ENCODE data around the gene CXorf38. TPM values are rescaled to one million over a fixed set of nuclear protein-coding genes. Genes with fewer than 3 reads are reported as not detected.

The CXorf38 gene
- total RNA-seq, 5 donors from 2014 or later (not counting 1 experiment from before 2014, with no cell fraction given) = 15.2 to 31.0 (median 25.9) TPM

- no CpG with 5 or more reads among the region's 2 CpGs for WGBS (ENCODE audit: insufficient coverage)
Observed at GRCh38 chrX:40653535-40653934, 6.2 kb upstream of the CXorf38 start.

DNA sequence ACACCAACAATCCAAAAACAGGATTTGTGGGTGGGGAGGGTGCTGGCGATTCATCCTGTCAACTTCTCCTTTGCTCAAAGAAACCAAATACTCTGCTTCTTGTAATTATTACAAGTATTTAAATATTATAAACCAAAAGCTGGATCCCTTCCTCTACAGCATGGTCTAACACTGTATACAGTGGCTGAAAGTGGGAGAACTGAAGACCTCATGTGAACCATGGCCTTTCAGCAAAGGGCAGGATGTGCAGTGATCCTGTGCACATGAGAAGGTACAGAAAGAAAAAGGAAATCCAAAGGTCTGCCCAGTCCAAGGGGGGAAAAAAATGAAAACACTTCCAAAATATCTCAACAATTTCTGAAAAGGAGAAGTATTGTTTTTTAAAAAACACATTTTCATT, 5.3 kb upstream of the CXorf38 start:
- no peaks in the 10 kb centered on the region for H3K27me3 ChIP-seq (replicated peaks in 1 of 2; ENCODE audit: control insufficient read depth in 2 of 2, extremely low read depth in 1 of 2, insufficient read depth in 2 of 2, low read length in 1 of 2)
- WGBS (ENCODE audit: insufficient coverage) = no CpG with 5 or more reads among the region's 1 CpG
- DNase-seq (no peak), ATAC-seq (replicated peaks in 1 of 4) (no peak)
- peak overlapping the region in 1 of 2 donors; percentile 71 for H3K27ac Mint-ChIP-seq
- H3K27me3 Mint-ChIP-seq = no peaks in the 10 kb centered on the region
- no peaks in the 10 kb centered on the region for H3K9me3 ChIP-seq
- H3K9me3 Mint-ChIP-seq = no peaks in the 10 kb centered on the region
- peaks cover 0 to 4% of the 10 kb centered on the region in 2 experiments for H3K4me1 ChIP-seq (ENCODE audit: control insufficient read depth in 1 of 2, extremely low read depth in 1 of 2, insufficient read depth in 2 of 2, low read length in 2 of 2)
- no peak overlapping the region for H3K4me3 Mint-ChIP-seq
- H3K27ac ChIP-seq (ENCODE audit: low read length) = no peak overlapping the region
- POLR2A ChIA-PET = no interaction called here
- no peak overlapping the region for H3K4me3 ChIP-seq (ENCODE audit: control insufficient read depth in 1 of 2, extremely low read depth in 1 of 2, low read length in 1 of 2)
- H3K4me1 Mint-ChIP-seq = peaks cover 8 to 11% (median 8%) of the 10 kb centered on the region in 3 donors
- CTCF ChIA-PET = interaction anchor here (1.4 to 3.1 kb wide), 5 partner anchors 43 to 463 kb away, joined by 5 to 17 read pairs (median 14); partner anchors contain the start of gene MED14 (in 1 of the 2)
- H3K36me3 ChIP-seq (ENCODE audit: control insufficient read depth in 2 of 2, extremely low read depth in 1 of 2, insufficient read depth in 1 of 2, low read length in 1 of 2) = peaks cover 6 to 31% of the 10 kb centered on the region in 2 donors
- H3K36me3 Mint-ChIP-seq = peaks cover 13% of the 10 kb centered on the region

More at GRCh38 chrX:40653535-40653934, 6.2 kb upstream of the CXorf38 start:
- Histone ChIP-seq H3K4me1 (ENCODE audit: control insufficient read depth in 1 of 2, extremely low read depth in 1 of 2, insufficient read depth in 2 of 2, low read length in 2 of 2) (no peaks in the 10 kb centered on the region), H3K27me3 (replicated peaks in 1 of 2; ENCODE audit: control insufficient read depth in 2 of 2, extremely low read depth in 1 of 2, insufficient read depth in 2 of 2, low read length in 1 of 2) (no peaks in the 10 kb centered on the region), H3K36me3 (ENCODE audit: control insufficient read depth in 2 of 2, extremely low read depth in 1 of 2, insufficient read depth in 1 of 2, low read length in 1 of 2) (peaks cover 6 to 31% of the 10 kb centered on the region in 2 donors), H3K9me3 (no peaks in the 10 kb centered on the region), H3K4me3 (ENCODE audit: control insufficient read depth in 1 of 2, extremely low read depth in 1 of 2, low read length in 1 of 2) (no peak overlapping the region), H3K27ac (ENCODE audit: low read length) (no peak overlapping the region)
- H3K36me3 Mint-ChIP-seq = peaks cover 13% of the 10 kb centered on the region
- no peaks in the 10 kb centered on the region for H3K27me3 Mint-ChIP-seq
- no peak overlapping the region for H3K27ac Mint-ChIP-seq
- ATAC-seq (replicated peaks in 1 of 4) = no peak
- H3K9me3 Mint-ChIP-seq = no peaks in the 10 kb centered on the region
- DNase-seq = no peak
- POLR2A ChIA-PET = interaction anchor here in 1 of 2 donors (0.6 kb wide), 1 partner anchor 879 kb away, joined by 3 read pairs; no protein-coding TSS in a partner anchor
- peaks cover 2 to 6% (median 4%) of the 10 kb centered on the region in 3 donors for H3K4me1 Mint-ChIP-seq
- H3K4me3 Mint-ChIP-seq = no peak overlapping the region
- CTCF ChIA-PET = interaction anchor here (0.5 to 3.1 kb wide), 9 partner anchors 82 to 462 kb away, joined by 3 to 17 read pairs (median 4); partner anchors contain the start of gene MED14 (in 1 of the 2)

DNA sequence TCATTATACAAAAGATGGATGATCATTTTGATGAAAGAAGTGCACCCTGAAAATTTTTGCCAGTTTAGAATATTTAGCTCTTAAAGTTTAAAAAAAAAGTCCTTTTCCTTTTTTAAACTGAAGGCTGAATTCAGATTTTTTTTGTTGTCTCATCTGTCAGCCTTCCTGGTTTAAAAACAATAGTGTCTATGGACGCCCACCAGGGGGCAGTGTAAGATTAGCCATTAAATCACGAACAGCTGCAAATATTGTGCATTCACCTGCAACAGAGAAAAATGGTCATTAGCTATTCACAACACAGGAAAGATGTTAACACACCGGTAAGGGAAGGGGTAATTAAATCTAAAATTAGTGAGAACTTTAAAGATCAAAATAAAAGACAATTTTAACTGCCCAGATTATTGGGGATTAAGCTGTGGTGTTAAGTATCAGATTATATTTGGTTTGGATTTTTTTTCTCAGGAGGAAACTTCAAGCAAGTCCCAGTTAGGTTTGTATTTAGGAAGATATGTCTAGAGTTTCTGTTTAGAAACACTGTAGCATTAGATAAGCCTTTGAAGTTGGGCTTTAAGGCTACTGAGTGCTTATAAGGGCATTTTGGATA, 4.4 kb upstream of the CXorf38 start:
- H3K36me3 ChIP-seq (ENCODE audit: control insufficient read depth in 2 of 2, extremely low read depth in 1 of 2, insufficient read depth in 1 of 2, low read length in 1 of 2) = peaks cover 6 to 26% of the 10 kb centered on the region in 2 donors
- no peaks in the 10 kb centered on the region for H3K9me3 Mint-ChIP-seq
- POLR2A ChIA-PET = interaction anchor here (0.6 to 1.0 kb wide), 4 partner anchors 11 to 529 kb away, joined by 3 to 7 read pairs (median 6); no protein-coding TSS in a partner anchor
- no CpG with 5 or more reads among the region's 3 CpGs for WGBS (ENCODE audit: insufficient coverage)
- H3K27me3 Mint-ChIP-seq = no peaks in the 10 kb centered on the region
- H3K27ac Mint-ChIP-seq = peak overlapping the region in 1 of 2 donors; percentile 3
- H3K4me1 Mint-ChIP-seq = peaks cover 9 to 17% (median 12%) of the 10 kb centered on the region in 3 donors
- H3K36me3 Mint-ChIP-seq = peaks cover 10% of the 10 kb centered on the region
- ATAC-seq (replicated peaks in 1 of 4) (no peak), DNase-seq (peak; percentile 38 to 84 (median 64))
- H3K27me3 ChIP-seq (replicated peaks in 1 of 2; ENCODE audit: control insufficient read depth in 2 of 2, extremely low read depth in 1 of 2, insufficient read depth in 2 of 2, low read length in 1 of 2) = no peaks in the 10 kb centered on the region
- peaks cover 0 to 5% of the 10 kb centered on the region in 2 experiments for H3K4me1 ChIP-seq (ENCODE audit: control insufficient read depth in 1 of 2, extremely low read depth in 1 of 2, insufficient read depth in 2 of 2, low read length in 2 of 2)
- H3K4me3 ChIP-seq (ENCODE audit: control insufficient read depth in 1 of 2, extremely low read depth in 1 of 2, low read length in 1 of 2) = no peak overlapping the region
- no peak overlapping the region for H3K27ac ChIP-seq (ENCODE audit: low read length)
- no peak overlapping the region for H3K4me3 Mint-ChIP-seq
- no peaks in the 10 kb centered on the region for H3K9me3 ChIP-seq
- CTCF ChIA-PET = interaction anchor here (0.6 to 3.1 kb wide), 31 partner anchors 10 to 1108 kb away, joined by 3 to 38 read pairs (median 4); partner anchors contain the start of gene MED14 (in 1 of the 2)

GRCh38 chrX:40646489-40647306, 663 bp downstream of the CXorf38 start:
- peaks cover 41 to 57% (median 52%) of the 10 kb centered on the region in 3 donors for H3K4me1 Mint-ChIP-seq
- peak overlapping the region; percentile 71 to 88 for H3K4me3 ChIP-seq (ENCODE audit: control insufficient read depth in 1 of 2, extremely low read depth in 1 of 2, low read length in 1 of 2)
- no peaks in the 10 kb centered on the region for H3K27me3 ChIP-seq (replicated peaks in 1 of 2; ENCODE audit: control insufficient read depth in 2 of 2, extremely low read depth in 1 of 2, insufficient read depth in 2 of 2, low read length in 1 of 2)
- H3K9me3 ChIP-seq = no peaks in the 10 kb centered on the region
- peaks cover 17 to 41% of the 10 kb centered on the region in 2 experiments for H3K4me1 ChIP-seq (ENCODE audit: control insufficient read depth in 1 of 2, extremely low read depth in 1 of 2, insufficient read depth in 2 of 2, low read length in 2 of 2)
- peaks cover 0 to 14% of the 10 kb centered on the region in 2 donors for H3K36me3 ChIP-seq (ENCODE audit: control insufficient read depth in 2 of 2, extremely low read depth in 1 of 2, insufficient read depth in 1 of 2, low read length in 1 of 2)
- peaks cover 11% of the 10 kb centered on the region for H3K36me3 Mint-ChIP-seq
- ChIA-PET POLR2A (no interaction called here), CTCF (interaction anchor here (0.7 to 1.3 kb wide), 4 partner anchors 88 to 468 kb away, joined by 3 to 5 read pairs (median 4); partner anchors contain the start of gene MED14 (in 1 of the 2))
- H3K4me3 Mint-ChIP-seq = peak overlapping the region; percentile 88 to 95 (median 95)
- ATAC-seq (replicated peaks in 1 of 4) (peak; percentile 21 to 36 (median 30)), DNase-seq (peak in 24 of 35 experiments; percentile 0 to 48 (median 8))
- H3K9me3 Mint-ChIP-seq = no peaks in the 10 kb centered on the region
- no peaks in the 10 kb centered on the region for H3K27me3 Mint-ChIP-seq
- WGBS (ENCODE audit: insufficient coverage) = 0% methylated on average over 19 of the region's 33 CpGs
- H3K27ac ChIP-seq (ENCODE audit: low read length) = peak overlapping the region; percentile 72
- peak overlapping the region; percentile 93 to 95 for H3K27ac Mint-ChIP-seq

GRCh38 chrX:40644821-40645358, 2.5 kb downstream of the CXorf38 start:
- peak overlapping the region; percentile 91 to 94 for H3K27ac Mint-ChIP-seq
- no peaks in the 10 kb centered on the region for H3K9me3 ChIP-seq
- H3K36me3 Mint-ChIP-seq = peaks cover 11% of the 10 kb centered on the region
- peaks cover 43 to 59% (median 57%) of the 10 kb centered on the region in 3 donors for H3K4me1 Mint-ChIP-seq
- H3K4me3 ChIP-seq (ENCODE audit: control insufficient read depth in 1 of 2, extremely low read depth in 1 of 2, low read length in 1 of 2) = peak overlapping the region; percentile 49 to 72
- DNase-seq = peak in 33 of 35 experiments; percentile 7 to 66 (median 30)
- CTCF ChIA-PET = interaction anchor here in 1 of 2 donors (0.5 kb wide), 1 partner anchor 537 kb away, joined by 3 read pairs; no protein-coding TSS in a partner anchor
- H3K27ac ChIP-seq (ENCODE audit: low read length) = peak overlapping the region; percentile 78
- H3K27me3 ChIP-seq (replicated peaks in 1 of 2; ENCODE audit: control insufficient read depth in 2 of 2, extremely low read depth in 1 of 2, insufficient read depth in 2 of 2, low read length in 1 of 2) = no peaks in the 10 kb centered on the region
- no peaks in the 10 kb centered on the region for H3K9me3 Mint-ChIP-seq
- peak; percentile 57 to 63 (median 60) for ATAC-seq (replicated peaks in 1 of 4)
- no peaks in the 10 kb centered on the region for H3K27me3 Mint-ChIP-seq
- POLR2A ChIA-PET = interaction anchor here in 1 of 2 donors (1.1 kb wide), 1 partner anchor 433 kb away, joined by 3 read pairs; no protein-coding TSS in a partner anchor
- WGBS (ENCODE audit: insufficient coverage) = 0% methylated on average over 3 of the region's 4 CpGs
- peak overlapping the region; percentile 85 to 88 (median 87) for H3K4me3 Mint-ChIP-seq
- H3K36me3 ChIP-seq (ENCODE audit: control insufficient read depth in 2 of 2, extremely low read depth in 1 of 2, insufficient read depth in 1 of 2, low read length in 1 of 2) = peaks cover 0 to 19% of the 10 kb centered on the region in 2 donors
- H3K4me1 ChIP-seq (ENCODE audit: control insufficient read depth in 1 of 2, extremely low read depth in 1 of 2, insufficient read depth in 2 of 2, low read length in 2 of 2) = peaks cover 17 to 43% of the 10 kb centered on the region in 2 experiments
